MM.1S (cell line): ENCODE data around the gene TMEFF1.

ENCODE experiments used
- DNase-seq: peaks from one replicate; pipeline ENCODE4 v3.0.0-alpha.2; 2015
- H2AFZ ChIP-seq: fragments of 300-600 bp; sonication (generic); 2 replicates; pipeline ENCODE4 v1.6.0; 2016; ENCODE audit warnings: antibody characterized with exemption, low read length
- H3F3A ChIP-seq: fragments of 300-600 bp; sonication (generic); 2 replicates; pipeline ENCODE4 v1.6.1; 2016; ENCODE audit warnings: mild to moderate bottlenecking, antibody characterized with exemption, low read length, moderate library complexity, mixed read lengths; ENCODE audit not compliant: insufficient read depth
- H3K27ac ChIP-seq: fragments of 300-600 bp; sonication (generic); 2 replicates; pipeline ENCODE4 v1.5.1; 2016; ENCODE audit warnings: mild to moderate bottlenecking, low read length
- H3K27me3 ChIP-seq: fragments of 300-600 bp; sonication (generic); replicated peaks from 2 replicates; pipeline ENCODE4 v1.6.0; 2016; ENCODE audit warnings: low read length; ENCODE audit not compliant: insufficient read depth
- H3K36me3 ChIP-seq: fragments of 300-600 bp; sonication (generic); replicated peaks from 2 replicates; pipeline ENCODE4 v1.6.1; 2016; ENCODE audit warnings: mild to moderate bottlenecking, low read length, mixed read lengths; ENCODE audit not compliant: insufficient read depth
- H3K4me1 ChIP-seq: fragments of 300-600 bp; sonication (generic); 2 replicates; pipeline ENCODE4 v1.6.1; 2016; ENCODE audit warnings: low read length, mixed read lengths
- H3K4me2 ChIP-seq: fragments of 300-600 bp; sonication (generic); 2 replicates; pipeline ENCODE4 v1.6.0; 2016; ENCODE audit warnings: low read depth, low read length
- H3K4me3 ChIP-seq: fragments of 300-600 bp; sonication (generic); 2 replicates; pipeline ENCODE4 v1.5.1; 2016; ENCODE audit warnings: low read length, mixed read lengths
- H3K79me2 ChIP-seq: fragments of 300-600 bp; sonication (generic); 2 replicates; pipeline ENCODE4 v1.6.1; 2016; ENCODE audit warnings: mixed run types, low read length, mixed read lengths
- H3K9ac ChIP-seq: fragments of 300-600 bp; sonication (generic); 2 replicates; pipeline ENCODE4 v1.6.1; 2016; ENCODE audit warnings: low read length, mixed read lengths
- H3K9me2 ChIP-seq: fragments of 300-600 bp; sonication (generic); replicated peaks from 2 replicates; pipeline ENCODE4 v1.6.1; 2016; ENCODE audit warnings: mild to moderate bottlenecking, low read length, mixed read lengths; ENCODE audit not compliant: insufficient read depth
- H3K9me3 ChIP-seq: fragments of 300-600 bp; sonication (generic); replicated peaks from 2 replicates; pipeline ENCODE4 v1.6.1; 2016; ENCODE audit warnings: mild to moderate bottlenecking, low read length, mixed read lengths; ENCODE audit not compliant: insufficient read depth
- H4K20me1 ChIP-seq: fragments of 300-600 bp; sonication (generic); 2 replicates; pipeline ENCODE4 v1.6.1; 2016; ENCODE audit warnings: mild to moderate bottlenecking, low read length, moderate library complexity, mixed read lengths; ENCODE audit not compliant: insufficient read depth
- CTCF ChIP-seq: fragments of 300-600 bp; sonication (generic); IDR thresholded peaks from 2 replicates; pipeline ENCODE4 v1.5.1; 2016; ENCODE audit warnings: antibody characterized with exemption, low read length, mixed read lengths
- EZH2 ChIP-seq: fragments of 300-600 bp; sonication (generic); optimal IDR thresholded peaks from 2 replicates; pipeline ENCODE3; 2017; ENCODE audit warnings: low read depth, mild to moderate bottlenecking, antibody characterized with exemption, low read length, mixed read lengths
- EZH2phosphoT487 ChIP-seq: fragments of 300-600 bp; sonication (generic); IDR thresholded peaks from 2 replicates; pipeline ENCODE4 v1.6.1; 2018; ENCODE audit warnings: antibody characterized with exemption, low read length

TMEFF1 gene

GRCh38 chr9:100498592-100498991 lies 25.6 kb downstream of the TMEFF1 start:
- H3K79me2 ChIP-seq = no peaks in the 10 kb centered on the region
- H3K27ac ChIP-seq = no peak overlapping the region
- no peak overlapping the region for H3K4me3 ChIP-seq
- DNase-seq = no peak
- no peaks in the 10 kb centered on the region for H4K20me1 ChIP-seq
- H3F3A ChIP-seq = no peaks in the 10 kb centered on the region
- H3K4me1 ChIP-seq = peaks cover 8% of the 10 kb centered on the region
- no peak overlapping the region for H3K9ac ChIP-seq
- H3K9me3 ChIP-seq = no peaks in the 10 kb centered on the region
- H3K27me3 ChIP-seq = no peaks in the 10 kb centered on the region
- 0 out of 2 replicates have a peak, but pooled peaks cover 4% of the 10 kb centered on the region for H3K36me3 ChIP-seq
- H3K4me2 ChIP-seq = no peak overlapping the region
- H2AFZ ChIP-seq = no peak overlapping the region
- no peaks in the 10 kb centered on the region for H3K9me2 ChIP-seq
- no peak for TF ChIP-seq CTCF
- TF ChIP-seq EZH2phosphoT487 = no peak
- TF ChIP-seq EZH2 = no peak

GRCh38 chr9:100499460-100499859 lies 26.5 kb downstream of the TMEFF1 start:
- Histone ChIP-seq H2AFZ (0 out of 2 replicates have a peak overlapping the region, but pooled peaks have one; percentile 5), H3K79me2 (no peaks in the 10 kb centered on the region), H3K27ac (no peak overlapping the region), H3F3A (no peaks in the 10 kb centered on the region), H4K20me1 (no peaks in the 10 kb centered on the region), H3K36me3 (0 out of 2 replicates have a peak, but pooled peaks cover 4% of the 10 kb centered on the region), H3K27me3 (no peaks in the 10 kb centered on the region), H3K9me2 (no peaks in the 10 kb centered on the region), H3K4me3 (no peak overlapping the region), H3K4me1 (peaks cover 8% of the 10 kb centered on the region), H3K9me3 (no peaks in the 10 kb centered on the region), H3K4me2 (peak overlapping the region; percentile 31; the same call in 1 of the 2 replicates), H3K9ac (no peak overlapping the region)
- DNase-seq = peak; percentile 22
- TF ChIP-seq CTCF (no peak), EZH2phosphoT487 (no peak), EZH2 (no peak)

GRCh38 chr9:100499866-100500265 lies 26.9 kb downstream of the TMEFF1 start:
- DNase-seq = no peak
- Histone ChIP-seq H3K36me3 (0 out of 2 replicates have a peak, but pooled peaks cover 4% of the 10 kb centered on the region), H3K27me3 (no peaks in the 10 kb centered on the region), H3K9ac (no peak overlapping the region), H3K9me3 (no peaks in the 10 kb centered on the region), H3K4me2 (peak overlapping the region; percentile 31; the same call in 1 of the 2 replicates), H3K79me2 (no peaks in the 10 kb centered on the region), H3K9me2 (no peaks in the 10 kb centered on the region), H3K4me3 (no peak overlapping the region), H4K20me1 (no peaks in the 10 kb centered on the region), H2AFZ (0 out of 2 replicates have a peak overlapping the region, but pooled peaks have one; percentile 5), H3F3A (no peaks in the 10 kb centered on the region), H3K27ac (no peak overlapping the region), H3K4me1 (peaks cover 8% of the 10 kb centered on the region)
- TF ChIP-seq EZH2 (no peak), CTCF (no peak), EZH2phosphoT487 (no peak)
